Hippocampal formation (tissue), 2 donors: ENCODE measurements around the gene SIGMAR1.
A peak's percentile ranks its signal among the peaks of the same experiment; 100 is the strongest.
"Not testable (repeated sequence)": the region's sequence is repeated elsewhere in the genome, so short reads cannot be mapped to it uniquely, and the experiment has no call there.

ENCODE experiments used
- DNase-seq, 2 donors: peaks; one replicate each; lab custom pipeline; 2025; lab: John Stamatoyannopoulos, UW

The SIGMAR1 gene

GRCh38 chr9:34654323-34655051 lies 16.9 kb upstream of the SIGMAR1 start:
- peak; percentile 61 to 70 for DNase-seq

DNA sequence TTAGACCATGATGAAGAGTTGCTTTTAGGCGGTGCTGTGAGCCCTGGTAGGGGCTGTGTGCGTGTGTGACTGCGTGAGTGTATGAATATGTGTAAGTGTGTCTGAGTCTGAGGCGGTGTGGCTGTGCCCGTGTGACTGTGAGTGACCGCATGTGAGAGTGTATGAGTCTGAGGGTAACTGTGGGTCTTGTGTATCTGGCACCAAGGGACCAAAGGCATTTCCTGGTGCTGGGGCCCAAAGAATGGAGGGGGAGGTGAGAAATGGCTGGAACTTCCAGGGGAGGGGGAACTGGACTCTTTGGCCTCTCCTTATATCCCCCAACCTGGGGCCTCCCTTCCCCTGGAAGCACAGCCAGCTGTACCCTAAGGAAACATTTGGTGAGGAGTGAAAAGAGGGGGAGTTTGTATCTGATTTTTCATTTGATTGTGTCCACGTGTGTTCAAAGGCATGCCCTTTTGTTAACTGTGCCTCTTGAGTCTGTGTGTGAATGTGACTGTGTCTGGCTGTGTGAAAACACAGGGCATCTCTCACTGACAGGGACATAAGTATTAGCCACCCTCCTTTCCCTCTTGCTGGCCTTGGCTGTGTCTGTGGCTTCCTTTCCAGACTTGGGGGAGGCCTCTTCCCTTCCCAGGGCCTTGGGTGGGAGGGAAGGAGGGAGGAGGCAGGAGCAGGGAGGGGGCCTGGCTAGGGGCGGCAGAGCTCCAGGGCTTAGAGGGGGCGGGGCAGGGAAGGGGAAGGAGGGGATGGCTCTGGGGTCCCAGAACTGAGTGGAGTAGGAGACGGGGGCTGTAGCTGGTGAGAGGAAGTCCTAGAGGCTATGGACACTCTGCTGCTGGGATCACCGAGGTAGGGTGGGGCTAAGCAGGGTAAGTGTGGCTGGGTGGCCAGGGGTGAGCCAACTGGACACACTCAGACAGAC lies 15.8 kb upstream of the SIGMAR1 start:
- DNase-seq, result peak in 1 of 2 donors; percentile 5

DNA sequence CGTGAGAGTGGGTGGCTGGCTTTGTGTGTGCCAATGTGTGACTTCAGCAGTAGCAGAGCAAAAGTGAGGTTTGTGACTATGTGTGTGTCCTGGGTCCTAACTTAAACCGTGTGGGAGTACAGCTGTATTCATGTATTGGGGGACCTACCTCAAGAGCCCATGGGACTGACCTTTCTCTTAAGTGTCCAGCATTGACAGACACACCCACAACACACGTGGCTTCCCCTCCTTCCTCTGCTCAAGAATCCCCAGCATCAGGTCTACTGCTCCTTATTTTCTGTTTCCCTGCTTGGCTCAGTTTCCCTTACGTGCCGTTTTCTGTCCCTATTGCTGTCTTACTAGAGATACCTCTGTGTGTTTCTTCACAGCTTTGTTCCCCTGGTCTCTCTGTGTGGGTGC lies 15.0 kb upstream of the SIGMAR1 start:
- DNase-seq, result no peak

- DNase-seq, result peak; percentile 71 to 82
These were observed 14.5 kb upstream of the SIGMAR1 start, which contains the start of gene IL11RA for GRCh38 chr9:34651876-34652601. TSS of gene IL11RA (plus strand) at chr9:34652185. CDS start at chr9:34655218, 3,033 bp downstream.

GRCh38 chr9:34651321-34651720 lies 13.7 kb upstream of the SIGMAR1 start:
- DNase-seq, result no peak

DNA sequence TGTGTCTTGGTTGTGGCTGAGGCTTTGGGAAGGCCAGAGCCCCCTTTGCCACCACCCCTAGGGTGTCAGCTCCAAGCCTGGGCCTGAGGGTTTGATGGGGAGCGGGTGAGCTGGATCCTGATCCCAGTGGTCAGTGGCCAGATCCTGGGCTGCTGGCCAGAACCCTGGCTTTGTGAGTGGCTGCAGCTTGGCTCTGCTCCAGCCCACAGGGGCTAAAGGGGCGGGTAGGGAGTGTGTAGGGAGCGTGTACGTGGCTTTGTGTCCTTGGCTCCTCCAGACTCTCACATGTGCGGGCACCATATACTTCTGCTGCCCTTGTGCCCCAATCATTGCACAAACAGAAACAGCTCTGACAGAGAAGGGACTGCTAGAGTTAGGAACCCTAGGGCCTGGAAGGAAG lies 13.2 kb upstream of the SIGMAR1 start:
- peak in 1 of 2 donors; percentile 10 for DNase-seq

GRCh38 chr9:34648673-34649072 lies 11.1 kb upstream of the SIGMAR1 start:
- DNase-seq, result no peak

DNA sequence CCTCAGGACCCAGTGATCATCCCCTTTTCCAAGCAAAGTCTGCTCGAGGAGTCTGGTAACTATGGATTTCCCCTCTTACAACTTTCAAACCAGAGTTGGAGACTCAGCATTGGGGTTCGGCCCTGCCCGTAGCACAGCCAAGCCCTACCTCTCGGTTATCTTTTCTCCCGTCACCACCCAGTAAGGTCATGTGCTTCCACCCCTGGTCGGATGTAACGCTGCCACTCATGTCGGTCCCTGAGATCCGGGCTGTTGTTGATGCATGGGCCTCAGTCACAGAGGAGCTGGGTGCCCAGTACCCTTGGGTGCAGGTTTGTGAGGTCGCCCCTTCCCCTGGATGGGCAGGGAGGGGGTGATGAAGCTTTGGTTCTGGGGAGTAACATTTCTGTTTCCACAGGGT lies 10.1 kb upstream of the SIGMAR1 start:
- no peak for DNase-seq

DNA sequence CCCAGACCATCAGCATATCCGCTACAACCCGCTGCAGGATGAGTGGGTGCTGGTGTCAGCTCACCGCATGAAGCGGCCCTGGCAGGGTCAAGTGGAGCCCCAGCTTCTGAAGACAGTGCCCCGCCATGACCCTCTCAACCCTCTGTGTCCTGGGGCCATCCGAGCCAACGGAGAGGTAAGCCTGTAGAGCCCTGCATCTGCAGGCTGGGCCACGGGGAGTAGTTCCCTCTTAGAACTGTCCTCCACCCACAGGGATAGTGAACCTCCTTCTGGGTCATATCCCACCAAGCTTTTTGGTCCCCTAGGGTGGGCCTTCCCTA lies 9.5 kb upstream of the SIGMAR1 start:
- DNase-seq, result no peak

DNA sequence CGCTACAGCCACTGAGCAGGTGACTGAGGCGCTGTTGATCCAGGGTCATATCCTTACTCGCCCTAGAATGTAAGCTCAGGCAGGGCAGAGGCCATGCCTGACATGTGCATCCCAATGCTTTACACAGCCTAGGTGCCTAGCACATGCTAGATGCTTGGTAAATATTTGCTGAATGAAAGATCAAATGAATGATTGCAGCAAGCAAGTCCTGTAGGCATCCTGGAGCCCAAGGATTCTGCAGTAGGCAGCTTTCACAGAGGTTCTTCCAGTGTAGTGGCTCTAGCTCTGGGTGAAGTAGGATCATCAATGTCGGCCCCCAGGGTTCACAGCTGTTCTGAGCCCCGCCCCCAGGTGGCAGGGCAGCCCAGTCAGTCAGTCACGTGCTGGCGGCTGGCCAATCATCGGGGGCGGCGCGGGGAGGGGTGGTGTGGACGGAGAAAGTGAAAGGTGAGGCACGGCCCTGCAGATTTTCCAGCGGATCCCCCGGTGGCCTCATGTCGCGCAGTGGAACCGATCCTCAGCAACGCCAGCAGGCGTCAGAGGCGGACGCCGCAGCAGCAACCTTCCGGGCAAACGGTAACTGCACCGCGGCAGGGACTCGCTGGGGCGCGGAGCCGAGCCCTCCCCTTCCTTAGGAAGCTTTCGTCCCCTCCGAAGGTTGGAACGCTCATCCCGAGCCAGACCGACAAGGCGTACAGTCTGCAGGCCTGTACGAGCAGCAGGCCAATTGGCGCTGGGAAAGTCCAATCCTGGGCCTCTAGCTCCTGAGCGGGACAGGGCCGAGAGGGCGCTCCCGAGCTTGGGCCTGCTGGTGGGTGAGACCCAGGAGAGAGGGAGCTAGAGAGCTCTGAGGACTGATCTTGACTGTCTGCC lies 8.9 kb upstream of the SIGMAR1 start, which contains the start of gene GALT:
Gene GALT, plus strand, starts transcription at position 465 of the 873 bp plus-strand sequence. Its CDS starts 30 bp downstream, at position 495.
- DNase-seq, result peak; percentile 75 to 85

GRCh38 chr9:34644766-34645314 lies 7.3 kb upstream of the SIGMAR1 start:
- DNase-seq, result no peak

GRCh38 chr9:34642679-34643078 lies 5.1 kb upstream of the SIGMAR1 start:
- no peak for DNase-seq

GRCh38 chr9:34639322-34639721 lies 1.7 kb upstream of the SIGMAR1 start:
- DNase-seq, result not testable (repeated sequence)

- no peak for DNase-seq
These were observed 505 bp upstream of the SIGMAR1 start for GRCh38 chr9:34638138-34638445.

DNA sequence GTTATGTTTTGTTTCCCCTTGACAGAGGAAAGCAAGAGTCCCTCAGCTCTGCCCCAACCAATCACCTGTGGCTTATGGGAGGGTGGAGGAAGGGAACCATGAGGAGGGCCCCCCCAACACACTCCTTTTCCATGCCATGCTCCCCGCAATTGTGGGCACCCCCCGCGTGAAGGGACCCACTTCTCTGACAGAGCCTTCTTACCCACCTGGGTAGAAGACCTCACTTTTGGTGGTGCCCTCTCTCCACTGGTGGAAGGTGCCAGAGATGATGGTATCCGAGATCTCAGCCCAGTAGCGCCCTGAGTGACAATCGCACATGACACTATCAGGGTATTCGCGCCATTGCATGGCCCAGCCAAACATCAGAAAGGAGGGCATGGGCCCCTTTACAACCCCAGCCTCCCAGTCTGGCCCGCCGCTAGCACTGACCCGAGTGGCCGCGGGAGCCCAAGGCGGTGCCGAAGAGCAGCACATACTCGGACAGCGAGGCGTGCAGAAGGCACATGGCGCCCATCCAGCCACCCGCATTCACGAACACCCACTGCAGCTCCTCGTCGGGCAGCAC lies 714 bp downstream of the SIGMAR1 start:
- DNase-seq, result peak in 1 of 2 donors; percentile 40

DNA sequence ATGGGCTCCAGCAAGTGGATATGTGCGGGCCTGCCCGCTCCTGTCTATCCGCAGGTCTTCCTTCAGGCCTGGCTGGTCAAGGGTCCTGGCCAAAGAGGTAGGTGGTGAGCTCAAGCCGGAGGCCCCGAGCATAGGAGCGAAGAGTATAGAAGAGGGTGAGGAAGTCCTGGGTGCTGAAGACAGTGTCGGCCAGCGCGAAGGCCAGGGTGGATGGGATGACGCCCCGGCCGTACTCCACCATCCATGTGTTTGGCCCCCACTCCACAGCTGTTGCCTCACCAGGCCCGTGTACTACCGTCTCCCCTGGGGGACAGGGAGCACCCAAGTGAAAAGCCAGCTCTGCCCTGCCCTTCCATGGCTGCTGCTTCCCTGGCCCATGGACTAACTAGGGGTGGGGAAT lies 2.0 kb downstream of the SIGMAR1 start:
- DNase-seq, result no peak

DNA sequence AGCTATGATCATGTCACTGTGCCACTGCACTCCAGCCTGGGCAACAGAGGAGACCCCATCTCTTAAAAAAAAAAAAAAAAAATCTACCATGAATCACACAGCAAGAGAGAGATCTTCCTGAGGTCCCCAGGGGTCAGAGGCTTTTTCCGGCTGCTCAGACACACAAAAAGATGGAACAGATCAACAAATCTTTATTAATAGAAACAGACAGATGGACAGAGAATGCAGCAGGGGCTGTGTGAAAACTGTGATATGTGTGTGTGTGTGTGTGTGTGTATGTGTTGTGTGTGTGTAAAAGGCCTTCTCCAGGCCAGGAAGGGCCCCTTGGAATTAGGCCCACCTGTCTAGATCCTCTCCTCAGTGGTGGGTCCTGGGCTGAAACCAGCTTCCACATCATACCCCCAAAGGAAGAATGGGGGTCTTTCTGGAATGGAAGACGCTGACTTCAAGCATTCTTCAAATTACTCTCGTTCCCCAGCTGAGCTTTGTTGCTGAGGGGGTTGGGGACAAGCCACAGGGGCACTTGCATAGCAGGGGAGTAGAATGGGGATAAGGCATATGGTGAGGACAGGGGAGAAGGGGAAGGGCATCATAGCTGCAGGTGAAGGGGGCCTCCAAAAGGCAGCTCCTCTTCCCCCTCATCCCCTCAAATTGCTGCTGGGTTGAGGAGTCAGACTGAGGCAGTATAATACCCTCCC lies 2.9 kb downstream of the SIGMAR1 start:
- DNase-seq, result no peak

DNA sequence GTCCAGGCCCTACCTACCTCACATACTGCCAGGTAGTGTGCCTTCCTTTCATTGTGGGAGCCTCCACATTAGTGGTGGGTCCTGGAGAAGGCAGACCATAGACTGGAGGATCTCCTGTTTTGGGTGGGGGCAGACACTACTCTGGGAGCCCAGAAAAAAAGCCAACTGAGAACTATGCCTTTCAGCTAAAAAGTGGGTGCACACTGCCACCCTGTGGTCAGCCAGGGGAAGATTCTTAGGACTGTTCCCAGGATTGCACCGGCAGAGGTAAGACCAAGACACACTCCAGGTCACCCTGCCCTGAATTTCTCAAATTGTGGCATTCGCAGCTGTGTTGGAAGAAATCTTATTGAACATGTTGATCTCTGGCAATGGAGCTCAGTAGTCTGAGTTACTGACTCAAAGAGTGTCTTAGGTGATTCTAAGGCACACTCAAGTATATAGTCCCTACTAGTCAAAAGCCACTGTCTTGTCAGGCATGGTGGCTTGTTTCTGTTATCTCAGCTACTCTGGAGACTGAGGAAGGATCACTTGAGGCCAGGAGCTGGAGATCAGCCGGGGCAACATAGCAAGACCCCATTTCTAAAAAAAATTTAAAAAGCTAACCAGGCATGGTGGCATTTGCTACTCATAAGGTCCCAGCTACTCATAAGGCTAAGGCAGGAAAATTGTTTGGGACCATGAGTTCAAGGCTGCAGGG lies 3.6 kb downstream of the SIGMAR1 start:
- DNase-seq, result peak; percentile 49 to 59

- no peak for DNase-seq
These were observed 4.4 kb downstream of the SIGMAR1 start for GRCh38 chr9:34633166-34633565.
